Lung (tissue), 12 donors: ENCODE data around the gene ENO4. TPM values are rescaled to one million over a fixed set of nuclear protein-coding genes. Genes with fewer than 3 reads are reported as not detected.

Experiments used
- ATAC-seq: fragments of 200-7000 bp; cut with Tn5 transposase; one replicate; pipeline ENCODE4 v1.9.1; 2020; ENCODE audit warnings: moderate number of reproducible peaks; ENCODE audit not compliant: insufficient read depth, low FRiP score
- DNase-seq, 3 donors: peaks; one replicate each; pipeline ENCODE4 v3.0.0-alpha.2; 2013 to 2017
- H3K27ac ChIP-seq, 2 donors: one replicate each; pipeline ENCODE4 v1.5.1; 2013; ENCODE audit warnings: mild to moderate bottlenecking in 2 of 2, moderate library complexity in 2 of 2, control low read depth in 1 of 2, inconsistent platforms in 1 of 2, low read depth in 1 of 2, low read length in 1 of 2
- H3K27me3 ChIP-seq, 3 donors: one replicate each; pipeline ENCODE4 v1.5.1; 2013; ENCODE audit warnings: low read length in 2 of 3; ENCODE audit not compliant: control insufficient read depth in 3 of 3, insufficient read depth in 3 of 3
- H3K36me3 ChIP-seq, 4 donors: one replicate each; pipeline ENCODE4 v1.5.1; 2013; ENCODE audit warnings: low read length in 4 of 4, mild to moderate bottlenecking in 1 of 4, moderate library complexity in 1 of 4; ENCODE audit not compliant: control insufficient read depth in 4 of 4, insufficient read depth in 4 of 4
- H3K4me1 ChIP-seq, 5 donors: one replicate each; pipeline ENCODE4 v1.5.1; 2013; ENCODE audit warnings: low read length in 5 of 5, mild to moderate bottlenecking in 2 of 5, moderate library complexity in 1 of 5; ENCODE audit not compliant: control insufficient read depth in 5 of 5, insufficient read depth in 5 of 5
- H3K4me3 ChIP-seq: one replicate; pipeline ENCODE4 v1.5.1; 2013; ENCODE audit warnings: mild to moderate bottlenecking, control low read depth, moderate library complexity
- H3K9ac ChIP-seq, 2 donors: one replicate each; pipeline ENCODE4 v1.5.1; 2013; ENCODE audit warnings: low read length in 2 of 2, control low read depth in 1 of 2; ENCODE audit not compliant: insufficient read depth in 1 of 2
- H3K9me3 ChIP-seq, 4 donors: one replicate each; pipeline ENCODE4 v1.5.1; 2013; ENCODE audit warnings: low read length in 3 of 4, mild to moderate bottlenecking in 1 of 4, moderate library complexity in 1 of 4; ENCODE audit not compliant: control insufficient read depth in 4 of 4, insufficient read depth in 3 of 4
- CTCF ChIP-seq: IDR thresholded peaks from 2 replicates; pipeline ENCODE4 v1.5.1; 2012; ENCODE audit warnings: mild to moderate bottlenecking; ENCODE audit errors: control extremely low read depth, extremely low read depth
- WGBS, 2 donors: extraction: QIAGEN DNeasy Blood & Tissue Kit; methylation state at CpG; one replicate each; pipeline ENCODE4 v1.1.7; 2013; 5-methylcytosine and 5-hydroxymethylcytosine counted together
- polyA plus RNA-seq, 2 donors: library from polyadenylated mRNA; stranded (reverse); fragments of 200-250 nt; gene quantifications; one replicate each; pipeline ENCODE4 v1.2.1, GENCODE V29; 2013
- total RNA-seq, 2 donors: library from RNA; depleted of rRNA in 1 of 2; stranded (reverse); fragments of >200 nt in 1 of 2; gene quantifications; one replicate each; pipeline ENCODE4 v1.2.1, GENCODE V29; 2014 to 2021
- donor health status: control.
- donor health status: control.
- donor health status: Bipolar disorder and iron deficiency.
- donor health status: healthy.
- donor health status: DM: yes; HTN: yes; CAD: no.

ENO4 gene
- total and polyA plus RNA-seq, 4 donors, result 0.69 to 4.3 (median 2.0) TPM

DNA sequence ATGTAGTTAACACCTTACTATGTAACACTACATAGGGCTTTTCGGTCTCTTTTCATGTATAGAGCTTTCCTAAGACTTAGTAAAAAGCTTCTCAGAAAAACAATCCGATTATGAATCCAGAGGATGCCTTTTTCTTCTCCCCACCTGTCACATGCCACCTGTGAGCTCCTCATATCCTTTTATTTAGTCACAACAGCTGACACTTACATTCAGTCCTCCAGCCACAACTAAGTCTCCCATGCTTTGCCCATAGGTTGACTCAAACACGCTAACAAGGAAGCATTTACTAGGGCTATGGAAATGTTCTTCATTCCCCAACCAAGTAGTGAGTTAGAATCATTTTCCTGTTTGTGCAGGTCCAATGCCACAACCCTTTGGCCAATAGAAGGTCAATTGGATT, 7.9 kb downstream of the ENO4 start:
- H3K4me1 ChIP-seq, result no peaks in the 10 kb centered on the region
- no peaks in the 10 kb centered on the region for H3K36me3 ChIP-seq
- no peak overlapping the region for H3K4me3 ChIP-seq
- TF ChIP-seq CTCF, result no peak
- no peak for DNase-seq
- H3K9me3 ChIP-seq, result no peaks in the 10 kb centered on the region
- H3K9ac ChIP-seq, result no peak overlapping the region
- ATAC-seq, result no peak
- no peak overlapping the region for H3K27ac ChIP-seq
- no peaks in the 10 kb centered on the region for H3K27me3 ChIP-seq
- WGBS, 2 donors, result 95 to 97% methylated on average over 3 of the region's 3 CpGs

DNA sequence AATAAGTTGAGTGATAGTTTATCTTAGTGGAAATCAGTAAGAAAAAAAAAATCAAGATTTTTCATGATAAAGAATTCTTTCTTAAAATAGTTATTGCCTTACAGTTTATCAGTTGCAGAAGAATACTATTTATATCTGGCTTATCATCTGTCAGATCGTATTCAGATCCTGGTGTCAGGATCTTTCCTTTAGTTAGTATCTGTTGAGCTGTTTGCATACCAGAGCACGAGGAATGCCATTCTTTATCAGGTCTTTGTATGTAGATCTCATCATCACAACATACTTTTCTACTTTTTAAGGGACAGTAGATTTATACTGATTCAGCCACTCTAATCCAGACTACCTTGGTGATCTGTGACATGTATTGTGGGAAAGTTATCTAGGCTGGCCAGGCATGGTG, 12.5 kb downstream of the ENO4 start:
- TF ChIP-seq CTCF, result no peak
- H3K9ac ChIP-seq, result no peak overlapping the region
- ATAC-seq (no peak), DNase-seq (no peak)
- no peaks in the 10 kb centered on the region for H3K9me3 ChIP-seq
- H3K27me3 ChIP-seq, result no peaks in the 10 kb centered on the region
- WGBS, 2 donors, result 69% methylated on average over 2 of the region's 2 CpGs
- no peaks in the 10 kb centered on the region for H3K36me3 ChIP-seq
- H3K4me1 ChIP-seq, result no peaks in the 10 kb centered on the region
- H3K4me3 ChIP-seq, result no peak overlapping the region
- no peak overlapping the region for H3K27ac ChIP-seq

DNA sequence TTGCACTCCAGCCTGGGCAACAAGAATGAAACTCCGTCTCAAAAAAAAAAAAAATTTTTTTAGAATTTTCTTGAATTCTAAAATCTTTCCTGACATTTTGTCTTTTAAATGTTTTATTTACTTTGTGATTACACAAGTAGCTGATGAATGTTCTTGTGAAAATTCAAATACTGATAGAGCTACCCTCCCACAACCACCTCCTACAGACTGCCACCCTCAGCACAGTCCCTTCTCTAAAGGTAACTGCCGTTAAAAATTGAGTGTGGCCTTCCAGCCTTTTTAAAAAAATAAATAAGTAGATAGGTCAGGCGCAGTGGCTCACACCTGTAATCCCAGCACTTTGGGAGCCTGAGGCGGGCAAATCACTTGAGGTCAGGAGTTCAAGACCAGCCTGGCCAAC, 15.1 kb downstream of the ENO4 start:
- ATAC-seq, result no peak
- DNase-seq, result no peak
- Histone ChIP-seq H3K4me1 (peaks cover 0 to 1% (median 0%) of the 10 kb centered on the region in 5 donors), H3K4me3 (no peak overlapping the region), H3K9me3 (peaks cover 0 to 2% (median 0%) of the 10 kb centered on the region in 4 donors), H3K36me3 (no peaks in the 10 kb centered on the region), H3K9ac (no peak overlapping the region), H3K27me3 (peaks cover 0 to 4% (median 0%) of the 10 kb centered on the region in 3 donors), H3K27ac (no peak overlapping the region)
- TF ChIP-seq CTCF, result no peak
- 79 to 90% methylated on average over 4 of the region's 4 CpGs for WGBS, 2 donors

DNA sequence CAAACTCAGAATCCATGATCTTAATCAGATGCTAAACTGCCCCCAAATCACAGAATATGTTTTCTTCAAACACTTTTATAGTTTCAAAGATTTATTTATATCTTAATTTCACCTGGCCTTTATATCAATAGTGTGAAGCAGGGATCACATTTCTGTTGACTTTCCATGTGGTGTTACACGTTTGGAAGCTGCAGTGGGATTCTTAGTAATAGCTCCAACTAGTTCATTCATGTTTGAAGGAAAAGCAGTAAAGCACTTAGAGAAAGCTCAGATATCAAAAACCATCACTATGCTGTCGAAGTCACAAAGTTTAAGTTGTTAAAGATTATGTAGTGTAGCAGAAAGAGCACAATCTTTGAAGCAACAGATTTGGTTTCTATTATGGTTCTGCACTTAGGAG, 16.8 kb downstream of the ENO4 start:
- peaks cover 0 to 4% (median 0%) of the 10 kb centered on the region in 3 donors for H3K27me3 ChIP-seq
- H3K4me3 ChIP-seq, result no peak overlapping the region
- 67 to 82% methylated on average over 2 of the region's 2 CpGs for WGBS, 2 donors
- H3K9me3 ChIP-seq, result peaks cover 0 to 2% (median 0%) of the 10 kb centered on the region in 4 donors
- H3K4me1 ChIP-seq, result peaks cover 0 to 1% (median 0%) of the 10 kb centered on the region in 5 donors
- no peak overlapping the region for H3K27ac ChIP-seq
- no peak for DNase-seq
- no peak for TF ChIP-seq CTCF
- ATAC-seq, result no peak
- H3K9ac ChIP-seq, result no peak overlapping the region
- H3K36me3 ChIP-seq, result no peaks in the 10 kb centered on the region
